GM23248 (cell line): ENCODE results near the gene RAB31. TPM values are rescaled to one million over a fixed set of nuclear protein-coding genes. Genes with fewer than 3 reads are reported as not detected.

Experiments
- DNase-seq: peaks from one replicate; pipeline ENCODE4 v3.0.0-alpha.2; 2015
- H2AFZ ChIP-seq: fragments of 200-600 bp; sonication (generic); 2 replicates; pipeline ENCODE4 v1.6.1; 2016; ENCODE audit warnings: antibody characterized with exemption
- H3F3A ChIP-seq: fragments of 200-600 bp; sonication (generic); 2 replicates; pipeline ENCODE4 v1.6.1; 2016; ENCODE audit warnings: mild to moderate bottlenecking, antibody characterized with exemption, mixed run types; ENCODE audit not compliant: insufficient read depth
- H3K27ac ChIP-seq: fragments of 200-600 bp; sonication (generic); 2 replicates; pipeline ENCODE4 v1.5.1; 2016; ENCODE audit warnings: mild to moderate bottlenecking
- H3K27me3 ChIP-seq: fragments of 200-600 bp; sonication (generic); replicated peaks from 2 replicates; pipeline ENCODE4 v1.6.1; 2016; ENCODE audit warnings: mild to moderate bottlenecking; ENCODE audit not compliant: insufficient read depth
- H3K36me3 ChIP-seq: fragments of 200-600 bp; sonication (generic); 2 replicates; pipeline ENCODE4 v1.6.1; 2016; ENCODE audit warnings: low read depth, mild to moderate bottlenecking
- H3K4me1 ChIP-seq: fragments of 200-600 bp; sonication (generic); 2 replicates; pipeline ENCODE4 v1.6.1; 2016; ENCODE audit warnings: mild to moderate bottlenecking; ENCODE audit not compliant: insufficient read depth
- H3K4me2 ChIP-seq: fragments of 200-600 bp; sonication (generic); one replicate; pipeline ENCODE4 v1.6.1; 2016; ENCODE audit warnings: mild to moderate bottlenecking; ENCODE audit not compliant: unreplicated experiment
- H3K4me3 ChIP-seq: fragments of 200-600 bp; sonication (generic); 2 replicates; pipeline ENCODE4 v1.5.1; 2016; ENCODE audit warnings: mild to moderate bottlenecking
- H3K79me2 ChIP-seq: fragments of 200-600 bp; sonication (generic); 2 replicates; pipeline ENCODE4 v1.6.1; 2016; ENCODE audit warnings: mild to moderate bottlenecking; ENCODE audit not compliant: insufficient read depth
- H3K9ac ChIP-seq: fragments of 200-600 bp; sonication (generic); 2 replicates; pipeline ENCODE4 v1.6.1; 2016; ENCODE audit warnings: mild to moderate bottlenecking
- H3K9me2 ChIP-seq: fragments of 200-600 bp; sonication (generic); 2 replicates; pipeline ENCODE4 v1.6.1; 2016; ENCODE audit warnings: mixed run types, mild to moderate bottlenecking, moderate library complexity; ENCODE audit not compliant: insufficient read depth
- H3K9me3 ChIP-seq: fragments of 200-600 bp; sonication (generic); one replicate; pipeline ENCODE4 v1.6.1; 2017; ENCODE audit warnings: low read depth
- H4K20me1 ChIP-seq: fragments of 200-600 bp; sonication (generic); 2 replicates; pipeline ENCODE4 v1.6.0; 2016; ENCODE audit not compliant: insufficient read depth
- EZH2 ChIP-seq: fragments of 200-600 bp; sonication (generic); IDR thresholded peaks from 2 replicates; pipeline ENCODE4 v1.6.1; 2018; ENCODE audit warnings: antibody characterized with exemption, mild to moderate bottlenecking; ENCODE audit not compliant: insufficient read depth, poor library complexity, severe bottlenecking
- EZH2phosphoT487 ChIP-seq: fragments of 200-600 bp; sonication (generic); IDR thresholded peaks from 2 replicates; pipeline ENCODE4 v1.6.1; 2018; ENCODE audit warnings: antibody characterized with exemption, moderate library complexity, mild to moderate bottlenecking, low read depth; ENCODE audit not compliant: insufficient read depth
- WGBS, 2 experiments: methylation state at CpG; one replicate each; pipeline ENCODE4 v1.1.6; 2015 to 2017; ENCODE audit warnings: low lambda C conversion rate in 2 of 2, low coverage in 1 of 2; ENCODE audit errors: missing lambda C conversion rate in 2 of 2; 5-methylcytosine and 5-hydroxymethylcytosine counted together
- in situ Hi-C: fragments of 300-500 bp; cut with MboI; formaldehyde crosslinking; loops from 2 replicates; pipeline ENCODE4 v1.15.0; 2020
- polyA plus RNA-seq: library from polyadenylated mRNA; unstranded; fragments of >200 nt; fragmentation: Nextera tagmentation; extraction: Ambion mirVana; gene quantifications from 2 replicates; pipeline ENCODE4 v1.2.1, GENCODE V29; 2016
- total RNA-seq: library from RNA; depleted of rRNA; stranded (reverse); fragments of >200 nt; shearing (Covaris generic); gene quantifications from 2 replicates; pipeline ENCODE4 v1.2.3, GENCODE V29; 2014

RAB31 gene
- total and polyA plus RNA-seq, 2 experiments from 2014 or later: 49.2 to 144 TPM

GRCh38 chr18:9876867-9877654 is 169.0 kb downstream of the RAB31 start:
- Histone ChIP-seq H3K4me3 (peak overlapping the region; percentile 59), H3K27ac (peak overlapping the region; percentile 90), H3K36me3 (no peaks in the 10 kb centered on the region), H3K79me2 (no peaks in the 10 kb centered on the region), H3K4me2 (peak overlapping the region; percentile 81), H3K9me2 (no peaks in the 10 kb centered on the region), H3F3A (peaks cover 12% of the 10 kb centered on the region), H4K20me1 (no peaks in the 10 kb centered on the region), H3K27me3 (no peaks in the 10 kb centered on the region), H3K9me3 (no peaks in the 10 kb centered on the region), H3K9ac (peak overlapping the region; percentile 79), H2AFZ (peak overlapping the region; percentile 84), H3K4me1 (peaks cover 7% of the 10 kb centered on the region)
- in situ Hi-C loops: no loop called here
- TF ChIP-seq EZH2: no peak
- no peak for TF ChIP-seq EZH2phosphoT487
- peak; percentile 89 for DNase-seq
- 20 to 21% methylated on average over 9 of the region's 9 CpGs for WGBS, 2 experiments

- H3K79me2 ChIP-seq: no peaks in the 10 kb centered on the region
- peak overlapping the region; percentile 59 for H3K4me3 ChIP-seq
- no peaks in the 10 kb centered on the region for H3K36me3 ChIP-seq
- peak overlapping the region; percentile 90 for H3K27ac ChIP-seq
- in situ Hi-C loops: no loop called here
- peak overlapping the region; percentile 84 for H2AFZ ChIP-seq
- DNase-seq: no peak
- H3K4me1 ChIP-seq: peaks cover 7% of the 10 kb centered on the region
- H3K27me3 ChIP-seq: no peaks in the 10 kb centered on the region
- H3K9me3 ChIP-seq: no peaks in the 10 kb centered on the region
- peak overlapping the region; percentile 81 for H3K4me2 ChIP-seq
- H3F3A ChIP-seq: peaks cover 12% of the 10 kb centered on the region
- H4K20me1 ChIP-seq: no peaks in the 10 kb centered on the region
- no peak for TF ChIP-seq EZH2phosphoT487
- TF ChIP-seq EZH2: no peak
- H3K9me2 ChIP-seq: no peaks in the 10 kb centered on the region
- H3K9ac ChIP-seq: peak overlapping the region; percentile 79
Observed at GRCh38 chr18:9877655-9878014, 169.5 kb downstream of the RAB31 start.

GRCh38 chr18:9878095-9878494 is 170.0 kb downstream of the RAB31 start:
- Histone ChIP-seq H3K4me3 (no peak overlapping the region), H3K36me3 (no peaks in the 10 kb centered on the region), H3K4me2 (no peak overlapping the region), H3K27ac (no peak overlapping the region; the same call in 1 of the 2 replicates), H3K9me2 (no peaks in the 10 kb centered on the region), H3K9me3 (no peaks in the 10 kb centered on the region), H3K9ac (no peak overlapping the region), H3F3A (peaks cover 12% of the 10 kb centered on the region), H3K79me2 (no peaks in the 10 kb centered on the region), H3K27me3 (no peaks in the 10 kb centered on the region), H4K20me1 (no peaks in the 10 kb centered on the region), H3K4me1 (peaks cover 7% of the 10 kb centered on the region), H2AFZ (no peak overlapping the region)
- DNase-seq: no peak
- 98 to 100% methylated on average over 1 of the region's 1 CpG for WGBS, 2 experiments
- TF ChIP-seq EZH2 (no peak), EZH2phosphoT487 (no peak)
- in situ Hi-C loops: no loop called here

GRCh38 chr18:9878783-9879242 is 170.7 kb downstream of the RAB31 start:
- in situ Hi-C loops: no loop called here
- TF ChIP-seq EZH2phosphoT487 (no peak), EZH2 (no peak)
- WGBS, 2 experiments: 90 to 91% methylated on average over 6 of the region's 6 CpGs
- Histone ChIP-seq H3K9me2 (no peaks in the 10 kb centered on the region), H3K4me3 (no peak overlapping the region), H3K9ac (no peak overlapping the region), H2AFZ (no peak overlapping the region), H3K27me3 (no peaks in the 10 kb centered on the region), H3K27ac (no peak overlapping the region), H3K4me2 (no peak overlapping the region), H3K79me2 (no peaks in the 10 kb centered on the region), H4K20me1 (no peaks in the 10 kb centered on the region), H3K4me1 (peaks cover 7% of the 10 kb centered on the region), H3F3A (peaks cover 12% of the 10 kb centered on the region), H3K9me3 (no peaks in the 10 kb centered on the region), H3K36me3 (no peaks in the 10 kb centered on the region)
- no peak for DNase-seq
